PC-3 (cell line): Measurements from ENCODE around the gene TRDN. TPM values are rescaled to one million over a fixed set of nuclear protein-coding genes. Genes with fewer than 3 reads are reported as not detected.

Experiments
- ATAC-seq: fragments of 200-7000 bp; cut with Tn5 transposase; 2 replicates; pipeline ENCODE4 v1.9.1; 2020; ENCODE audit warnings: mild to moderate bottlenecking, moderate library complexity
- BruUV-seq: library from RNA; stranded (reverse); fragments of 400-500 nt; replicated peaks from 2 replicates; lab custom pipeline; 2021; lab: Mats Ljungman, UMichigan
- CTCF ChIA-PET: fragments of 300-600 bp; sonication (Branson Sonifier 250); formaldehyde crosslinking; loops from one replicate; lab custom pipeline; 2022; ENCODE audit warnings: antibody characterized with exemption; lab: Charles Lee
- POLR2A ChIA-PET: fragments of 300-600 bp; sonication (Branson Sonifier 250); formaldehyde crosslinking; loops from one replicate; lab custom pipeline; 2022; ENCODE audit warnings: antibody characterized with exemption; ENCODE audit not compliant: unreplicated experiment; lab: Charles Lee
- DNase-seq: peaks from one replicate; pipeline ENCODE4 v3.0.0-alpha.2; 2015
- H2AFZ ChIP-seq: fragments of 300-600 bp; sonication (generic); 2 replicates; pipeline ENCODE4 v1.6.0; 2016; ENCODE audit warnings: antibody characterized with exemption, low read length
- H3F3A ChIP-seq: fragments of 300-600 bp; sonication (generic); one replicate; pipeline ENCODE4 v1.6.0; 2017; ENCODE audit warnings: antibody characterized with exemption, low read length, control low read depth, mild to moderate bottlenecking; ENCODE audit not compliant: unreplicated experiment
- H3K27ac ChIP-seq: fragments of 300-600 bp; sonication (generic); 2 replicates; pipeline ENCODE4 v1.5.1; 2016; ENCODE audit warnings: mild to moderate bottlenecking, low read length
- H3K27me3 ChIP-seq: fragments of 300-600 bp; sonication (generic); 2 replicates; pipeline ENCODE4 v1.6.1; 2016; ENCODE audit warnings: low read length, mixed read lengths
- H3K36me3 ChIP-seq: fragments of 300-600 bp; sonication (generic); 2 replicates; pipeline ENCODE4 v1.6.1; 2016; ENCODE audit warnings: low read depth, mixed run types, low read length, mixed read lengths
- H3K4me1 ChIP-seq: fragments of 300-600 bp; sonication (generic); 2 replicates; pipeline ENCODE4 v1.5.1; 2016; ENCODE audit warnings: low read length; ENCODE audit not compliant: insufficient read depth
- H3K4me2 ChIP-seq: fragments of 300-600 bp; sonication (generic); 2 replicates; pipeline ENCODE4 v1.6.0; 2016; ENCODE audit warnings: low read length
- H3K4me3 ChIP-seq: fragments of 300-600 bp; sonication (generic); 2 replicates; pipeline ENCODE4 v1.5.1; 2016; ENCODE audit warnings: mild to moderate bottlenecking, low read length, mixed read lengths
- H3K79me2 ChIP-seq: fragments of 300-600 bp; sonication (generic); 2 replicates; pipeline ENCODE4 v1.6.1; 2017; ENCODE audit warnings: low read length, mixed read lengths
- H3K9ac ChIP-seq: fragments of 300-600 bp; sonication (generic); 2 replicates; pipeline ENCODE4 v1.6.0; 2016; ENCODE audit warnings: mild to moderate bottlenecking, low read length
- H3K9me2 ChIP-seq: fragments of 300-600 bp; sonication (generic); replicated peaks from 2 replicates; pipeline ENCODE4 v1.6.1; 2016; ENCODE audit warnings: mixed run types, low read length, mixed read lengths
- H3K9me3 ChIP-seq: fragments of 300-600 bp; sonication (generic); 2 replicates; pipeline ENCODE4 v1.6.1; 2016; ENCODE audit warnings: low read length, mixed read lengths
- H4K20me1 ChIP-seq: fragments of 300-600 bp; sonication (generic); 2 replicates; pipeline ENCODE4 v1.6.1; 2016; ENCODE audit warnings: low read length, mixed read lengths
- CTCF ChIP-seq: fragments of 300-600 bp; sonication (generic); conservative IDR thresholded peaks from 2 replicates; pipeline ENCODE4 v1.5.1; 2017; ENCODE audit warnings: antibody characterized with exemption, low read depth, mild to moderate bottlenecking, low read length
- EZH2 ChIP-seq: fragments of 300-600 bp; sonication (generic); IDR thresholded peaks from one replicate; pipeline ENCODE4 v1.6.1; 2017; ENCODE audit warnings: antibody characterized with exemption, mild to moderate bottlenecking, low read length; ENCODE audit not compliant: unreplicated experiment
- EZH2phosphoT487 ChIP-seq: fragments of 300-600 bp; sonication (generic); IDR thresholded peaks from 2 replicates; pipeline ENCODE4 v1.6.1; 2018; ENCODE audit warnings: mild to moderate bottlenecking, antibody characterized with exemption, low read length, borderline replicate concordance
- intact Hi-C: fragments of 100-400 bp; cut with micrococcal nuclease; formaldehyde crosslinking; loops from 2 replicates; pipeline ENCODE4 v1.9.0; 2023
- total RNA-seq: library from RNA; depleted of rRNA; stranded (reverse); fragments of >200 nt; gene quantifications from 2 replicates; pipeline ENCODE4 v1.2.3, GENCODE V29; 2014

The TRDN gene
- total RNA-seq, 1 experiment from 2014 or later: not detected

DNA sequence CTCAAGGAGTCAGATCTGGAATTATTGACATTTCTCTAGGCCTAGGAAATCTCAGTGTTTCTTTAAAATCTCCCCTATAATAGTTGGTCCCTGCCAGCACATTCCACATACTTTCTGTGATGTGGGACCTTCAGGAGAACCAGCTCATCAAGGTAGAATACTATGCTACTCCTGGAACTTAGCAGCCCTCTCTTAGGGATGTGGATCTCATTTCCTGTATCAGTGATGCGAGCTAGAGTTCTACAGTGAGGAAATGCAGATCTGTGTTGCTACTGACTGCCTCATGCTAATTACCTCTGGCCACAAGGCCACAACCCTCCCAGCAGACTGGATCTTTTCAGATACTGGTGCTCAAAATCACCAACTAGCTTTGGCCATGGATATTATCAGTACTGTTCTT is 446.9 kb downstream of the TRDN start:
- intact Hi-C loops: no loop called here
- no peak for ATAC-seq
- Histone ChIP-seq H3K9ac (no peak overlapping the region), H3K27me3 (no peaks in the 10 kb centered on the region), H3K4me2 (no peak overlapping the region), H3K4me1 (no peaks in the 10 kb centered on the region), H3K9me2 (no peaks in the 10 kb centered on the region), H3K36me3 (no peaks in the 10 kb centered on the region), H3F3A (no peaks in the 10 kb centered on the region), H2AFZ (no peak overlapping the region), H3K27ac (no peak overlapping the region), H3K9me3 (no peaks in the 10 kb centered on the region), H4K20me1 (no peaks in the 10 kb centered on the region), H3K4me3 (no peak overlapping the region), H3K79me2 (no peaks in the 10 kb centered on the region)
- BruUV-seq: no TSS peak
- ChIA-PET CTCF (no interaction called here), POLR2A (no interaction called here)
- no peak for TF ChIP-seq CTCF
- TF ChIP-seq EZH2phosphoT487: no peak
- no peak for TF ChIP-seq EZH2
- DNase-seq: no peak

GRCh38 chr6:123182998-123183397 is 453.8 kb downstream of the TRDN start:
- TF ChIP-seq EZH2 (no peak), CTCF (no peak), EZH2phosphoT487 (no peak)
- H3K9me2 ChIP-seq: no peaks in the 10 kb centered on the region
- no TSS peak for BruUV-seq
- H3K27ac ChIP-seq: no peak overlapping the region
- no peaks in the 10 kb centered on the region for H3K9me3 ChIP-seq
- ChIA-PET CTCF (no interaction called here), POLR2A (no interaction called here)
- no peak overlapping the region for H3K4me2 ChIP-seq
- H3K36me3 ChIP-seq: no peaks in the 10 kb centered on the region
- H3K4me3 ChIP-seq: no peak overlapping the region
- DNase-seq (no peak), ATAC-seq (no peak)
- H3K4me1 ChIP-seq: no peaks in the 10 kb centered on the region
- no peak overlapping the region for H2AFZ ChIP-seq
- H3F3A ChIP-seq: no peaks in the 10 kb centered on the region
- no peaks in the 10 kb centered on the region for H4K20me1 ChIP-seq
- no peaks in the 10 kb centered on the region for H3K79me2 ChIP-seq
- no peaks in the 10 kb centered on the region for H3K27me3 ChIP-seq
- no peak overlapping the region for H3K9ac ChIP-seq
- intact Hi-C loops: no loop called here

GRCh38 chr6:123176706-123177105 is 460.0 kb downstream of the TRDN start:
- DNase-seq (no peak), ATAC-seq (no peak)
- Histone ChIP-seq H3K36me3 (no peaks in the 10 kb centered on the region), H4K20me1 (no peaks in the 10 kb centered on the region), H3K4me1 (no peaks in the 10 kb centered on the region), H3K4me2 (no peak overlapping the region), H3F3A (no peaks in the 10 kb centered on the region), H3K27me3 (no peaks in the 10 kb centered on the region; the same call in 1 of the 2 replicates), H3K27ac (no peak overlapping the region), H2AFZ (no peak overlapping the region), H3K4me3 (no peak overlapping the region), H3K9ac (no peak overlapping the region), H3K79me2 (no peaks in the 10 kb centered on the region), H3K9me3 (no peaks in the 10 kb centered on the region), H3K9me2 (no peaks in the 10 kb centered on the region)
- intact Hi-C loops: no loop called here
- CTCF ChIA-PET: no interaction called here
- no peak for TF ChIP-seq EZH2
- no peak for TF ChIP-seq EZH2phosphoT487
- TF ChIP-seq CTCF: no peak
- BruUV-seq: no TSS peak
- POLR2A ChIA-PET: no interaction called here
